ENCODE data around the gene SLC44A1. TPM values are rescaled to one million over a fixed set of nuclear protein-coding genes. Genes with fewer than 3 reads are reported as not detected.

Gene SLC44A1
- total and polyA plus RNA-seq, 8 donors = 58.0 to 79.8 (median 73.9) TPM

DNA sequence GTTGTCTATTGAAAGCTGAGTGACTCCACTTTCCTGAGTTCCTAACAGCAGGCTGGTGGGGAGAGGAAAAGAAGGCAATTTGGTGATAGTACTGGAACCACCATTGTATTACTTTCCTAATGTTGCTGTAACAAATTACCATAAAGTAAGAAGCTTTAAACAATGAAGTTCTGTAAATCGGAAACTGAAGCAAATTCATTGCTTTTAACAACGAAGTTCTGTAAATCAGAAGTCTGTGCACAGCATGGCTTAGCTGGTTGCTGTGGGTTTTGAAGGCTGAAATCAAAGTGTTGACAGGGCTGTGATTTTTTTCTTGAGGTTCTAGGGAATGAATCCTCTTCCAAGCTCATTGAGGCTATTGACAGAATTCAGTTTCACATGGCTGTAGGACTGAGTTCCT, 72.3 kb downstream of the SLC44A1 start:
- no peak for ATAC-seq
- DNase-seq = no peak
- TF ChIP-seq CTCF (IDR thresholded peaks at IDR 0.05) = no peak
- H3K9me3 ChIP-seq = no peaks in the 10 kb centered on the region
- no peak overlapping the region for H3K27ac ChIP-seq
- no peaks in the 10 kb centered on the region for H3K27me3 ChIP-seq
- H3K4me3 ChIP-seq = no peak overlapping the region
- H3K36me3 ChIP-seq = no peaks in the 10 kb centered on the region
- no peaks in the 10 kb centered on the region for H3K4me1 ChIP-seq
- intact Hi-C loops (cut with DNase I) = no loop called here

- intact Hi-C loops (cut with DNase I) = no loop called here
- Histone ChIP-seq H3K27ac (no peak overlapping the region), H3K27me3 (no peaks in the 10 kb centered on the region), H3K36me3 (no peaks in the 10 kb centered on the region), H3K4me3 (no peak overlapping the region), H3K4me1 (no peaks in the 10 kb centered on the region), H3K9me3 (no peaks in the 10 kb centered on the region)
- no peak for DNase-seq
- peak; percentile 38 for ATAC-seq
- TF ChIP-seq CTCF (IDR thresholded peaks at IDR 0.05) = no peak
Measured at GRCh38 chr9:105318729-105319191, 74.3 kb downstream of the SLC44A1 start.

DNA sequence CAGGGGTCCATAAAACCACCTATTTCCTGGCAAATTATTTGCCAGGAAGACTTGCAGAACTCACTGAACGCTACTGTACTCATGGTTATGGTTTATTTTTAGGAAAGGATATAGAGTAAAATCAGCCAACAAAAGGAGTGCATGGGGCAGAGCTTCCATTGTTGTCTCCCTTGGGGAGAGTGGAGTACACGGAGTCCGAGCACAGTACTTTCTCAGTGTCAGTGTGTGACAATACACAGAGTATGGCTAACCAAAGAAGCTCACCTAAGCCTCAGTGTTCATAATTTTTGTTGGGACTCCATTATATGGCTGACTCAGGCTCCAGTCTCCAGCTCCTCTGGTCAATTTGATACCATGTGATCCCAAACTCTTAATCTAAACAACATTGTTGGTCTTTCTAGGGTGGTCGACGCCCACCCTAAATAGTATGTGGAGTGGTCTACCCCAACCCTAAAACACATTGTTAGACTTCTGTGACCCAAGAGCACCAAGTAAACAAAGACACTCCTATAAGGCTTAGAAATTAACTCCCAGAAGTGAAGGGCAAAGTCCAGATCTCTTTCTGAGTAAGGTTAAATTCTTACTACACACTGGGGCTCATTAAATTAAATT, 74.9 kb downstream of the SLC44A1 start:
- Histone ChIP-seq H3K27ac (no peak overlapping the region), H3K4me3 (no peak overlapping the region), H3K27me3 (no peaks in the 10 kb centered on the region), H3K36me3 (no peaks in the 10 kb centered on the region), H3K4me1 (no peaks in the 10 kb centered on the region), H3K9me3 (no peaks in the 10 kb centered on the region)
- intact Hi-C loops (cut with DNase I) = no loop called here
- TF ChIP-seq CTCF (IDR thresholded peaks at IDR 0.05) = no peak
- DNase-seq (no peak), ATAC-seq (no peak)

DNA sequence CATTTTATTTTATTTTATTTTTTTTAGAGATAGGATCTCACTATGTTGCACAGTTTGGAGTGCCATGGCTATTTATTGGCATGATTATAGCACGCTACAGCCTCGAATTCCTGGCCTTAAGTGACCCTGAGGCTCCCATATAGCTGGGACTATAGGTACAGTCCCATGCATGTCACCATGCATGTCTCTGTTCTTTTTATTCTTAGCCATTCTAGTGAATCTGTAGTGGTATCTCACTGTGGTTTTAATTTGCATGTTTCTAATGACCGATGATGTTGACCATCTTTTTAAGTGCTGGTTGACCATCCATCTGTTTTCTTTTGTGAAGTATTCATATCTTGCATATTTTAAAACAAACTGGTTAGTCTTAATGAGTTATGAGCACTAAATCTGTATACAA, 76.1 kb downstream of the SLC44A1 start:
- no peak for DNase-seq
- intact Hi-C loops (cut with DNase I) = no loop called here
- Histone ChIP-seq H3K9me3 (no peaks in the 10 kb centered on the region), H3K27ac (no peak overlapping the region), H3K4me1 (no peaks in the 10 kb centered on the region), H3K36me3 (no peaks in the 10 kb centered on the region), H3K27me3 (no peaks in the 10 kb centered on the region), H3K4me3 (no peak overlapping the region)
- ATAC-seq = no peak
- no peak for TF ChIP-seq CTCF (IDR thresholded peaks at IDR 0.05)

DNA sequence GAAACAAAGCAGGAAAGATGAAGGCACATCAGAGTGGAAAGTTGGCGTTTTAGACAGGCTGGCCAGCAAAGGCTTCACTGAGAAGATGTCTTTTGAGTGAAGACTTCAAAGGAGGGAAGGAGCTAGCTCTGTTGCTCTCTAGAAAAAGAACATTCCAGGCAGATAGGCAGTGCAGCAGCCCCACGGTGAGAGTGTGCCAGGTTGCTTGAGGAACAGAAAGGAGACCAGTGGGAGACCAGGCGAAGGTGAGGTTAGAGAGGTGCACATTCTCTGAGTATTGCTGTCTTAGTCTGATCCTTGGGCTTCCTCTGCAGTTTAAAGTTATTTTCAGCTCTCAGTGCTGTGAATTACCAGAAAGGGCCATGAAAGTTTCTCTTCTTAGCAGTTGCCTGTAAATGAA, 83.8 kb downstream of the SLC44A1 start:
- Histone ChIP-seq H3K27me3 (no peaks in the 10 kb centered on the region), H3K4me1 (no peaks in the 10 kb centered on the region), H3K9me3 (no peaks in the 10 kb centered on the region), H3K27ac (no peak overlapping the region), H3K4me3 (no peak overlapping the region), H3K36me3 (no peaks in the 10 kb centered on the region)
- intact Hi-C loops (cut with DNase I) = no loop called here
- ATAC-seq (no peak), DNase-seq (no peak)
- TF ChIP-seq CTCF (IDR thresholded peaks at IDR 0.05) = no peak

Data from left lung (tissue), 10 donors.